CD4-positive, alpha-beta memory T cell (primary cell): Measurements from ENCODE around the gene GRAMD2A. TPM values are rescaled to one million over a fixed set of nuclear protein-coding genes. Genes with fewer than 3 reads are reported as not detected.
A peak's percentile ranks its signal among the peaks of the same experiment; 100 is the strongest.

ENCODE experiments used
- CTCF ChIA-PET: fragments of 350-600 bp; sonication (Branson Sonifier 250); formaldehyde crosslinking; loops from one replicate; lab custom pipeline; 2021; ENCODE audit warnings: inconsistent platforms; ENCODE audit not compliant: partially characterized antibody; lab: Charles Lee
- POLR2A ChIA-PET: fragments of 350-600 bp; sonication (Branson Sonifier 250); formaldehyde crosslinking; loops from one replicate; lab custom pipeline; 2021; ENCODE audit not compliant: partially characterized antibody; lab: Charles Lee
- DNase-seq, 5 donors: peaks; one replicate each; pipeline versions ENCODE4 v3.0.0 to v3.0.0-alpha.2; 2020 to 2022; ENCODE audit warnings: mixed read lengths in 1 of 5
- H3K27ac ChIP-seq: one replicate; pipeline ENCODE4 v1.7.0; 2013; ENCODE audit warnings: low read depth, low read length
- H3K27me3 ChIP-seq: 2 replicates; pipeline ENCODE4 v1.7.0; 2013; ENCODE audit warnings: mild to moderate bottlenecking, low read length, moderate library complexity; ENCODE audit not compliant: insufficient read depth
- H3K36me3 ChIP-seq: 2 replicates; pipeline ENCODE4 v1.7.0; 2013; ENCODE audit warnings: mild to moderate bottlenecking, low read length, moderate library complexity; ENCODE audit not compliant: insufficient read depth
- H3K4me1 ChIP-seq: 2 replicates; pipeline ENCODE4 v1.7.0; 2013; ENCODE audit warnings: mild to moderate bottlenecking, low read length, moderate library complexity; ENCODE audit not compliant: insufficient read depth
- H3K4me3 ChIP-seq, 2 donors: one replicate each; pipeline ENCODE4 v1.7.0; 2013; ENCODE audit warnings: low read length in 2 of 2, mild to moderate bottlenecking in 1 of 2
- H3K9me3 ChIP-seq, 2 donors: one replicate each; pipeline ENCODE4 v1.7.0; 2013; ENCODE audit warnings: low read length in 2 of 2, control low read depth in 1 of 2; ENCODE audit not compliant: control insufficient read depth in 1 of 2
- H3K27ac Mint-ChIP-seq, 7 donors: one replicate each; pipeline ENCODE4 v1.8.0; 2020 to 2021; ENCODE audit warnings: mixed read lengths in 7 of 7, mild to moderate bottlenecking in 6 of 7, inconsistent platforms in 3 of 7, moderate library complexity in 3 of 7
- H3K27me3 Mint-ChIP-seq, 2 donors: one replicate each; pipeline ENCODE4 v1.8.0; 2020 to 2021; ENCODE audit warnings: mixed read lengths in 2 of 2
- H3K36me3 Mint-ChIP-seq, 2 donors: one replicate each; pipeline ENCODE4 v1.8.0; 2020 to 2021; ENCODE audit warnings: mixed read lengths in 2 of 2, inconsistent platforms in 1 of 2, mild to moderate bottlenecking in 1 of 2
- H3K4me1 Mint-ChIP-seq, 4 donors: one replicate each; pipeline ENCODE4 v1.8.0; 2020 to 2021; ENCODE audit warnings: mixed read lengths in 4 of 4, mild to moderate bottlenecking in 1 of 4
- H3K4me3 Mint-ChIP-seq, 8 donors: one replicate each; pipeline ENCODE4 v1.8.0; 2020 to 2021; ENCODE audit warnings: mixed read lengths in 8 of 8, mild to moderate bottlenecking in 7 of 8, moderate library complexity in 6 of 8, inconsistent platforms in 3 of 8
- H3K9me3 Mint-ChIP-seq, 8 donors: one replicate each; pipeline ENCODE4 v1.8.0; 2020 to 2021; ENCODE audit warnings: mixed read lengths in 8 of 8, mild to moderate bottlenecking in 5 of 8, inconsistent platforms in 3 of 8, moderate library complexity in 1 of 8
- intact Hi-C: fragments of 100-400 bp; cut with micrococcal nuclease; formaldehyde crosslinking; loops from one replicate; pipeline ENCODE4 v1.15.1; 2023
- polyA plus RNA-seq, 2 donors: library from polyadenylated mRNA; unstranded; fragments of 300-500 nt; fragmentation: Illumina TruSeq; gene quantifications; one replicate each; pipeline ENCODE4 v1.2.3, GENCODE V29; 2021
- total RNA-seq, 2 experiments: library from RNA; stranded (reverse); gene quantifications; one replicate each; pipeline ENCODE4 v1.2.3, GENCODE V29; 2021

The GRAMD2A gene
- total and polyA plus RNA-seq, 4 experiments from 2014 or later, result not detected

- Histone ChIP-seq H3K27ac (no peak overlapping the region), H3K27me3 (no peaks in the 10 kb centered on the region), H3K4me1 (no peaks in the 10 kb centered on the region), H3K9me3 (no peaks in the 10 kb centered on the region), H3K36me3 (peaks cover 96% of the 10 kb centered on the region), H3K4me3 (no peak overlapping the region)
- intact Hi-C loops, result no loop called here
- ChIA-PET POLR2A (interaction anchor here (1.3 to 1.7 kb wide), 2 partner anchors 16 to 21 kb away, joined by 3 to 5 read pairs; no protein-coding TSS in a partner anchor), CTCF (interaction anchor here (1.5 to 1.8 kb wide), 2 partner anchors 21 kb away, joined by 7 read pairs; no protein-coding TSS in a partner anchor)
- Mint-ChIP-seq H3K4me3 (no peak overlapping the region), H3K27me3 (no peaks in the 10 kb centered on the region), H3K36me3 (peaks cover 76 to 98% of the 10 kb centered on the region in 2 donors), H3K9me3 (no peaks in the 10 kb centered on the region), H3K4me1 (peaks cover 0 to 3% (median under 1%) of the 10 kb centered on the region in 4 donors), H3K27ac (peak overlapping the region in 2 of 7 donors; percentile 47 to 78)
- DNase-seq, result no peak
Measured at GRCh38 chr15:72205896-72206676, 8.5 kb upstream of the GRAMD2A start.

- Histone ChIP-seq H3K9me3 (no peaks in the 10 kb centered on the region), H3K4me1 (no peaks in the 10 kb centered on the region), H3K27me3 (no peaks in the 10 kb centered on the region), H3K36me3 (peaks cover 97% of the 10 kb centered on the region), H3K27ac (no peak overlapping the region), H3K4me3 (no peak overlapping the region)
- Mint-ChIP-seq H3K36me3 (peaks cover 77 to 98% of the 10 kb centered on the region in 2 donors), H3K4me1 (peaks cover 0 to 5% (median 2%) of the 10 kb centered on the region in 4 donors), H3K4me3 (no peak overlapping the region), H3K27me3 (no peaks in the 10 kb centered on the region), H3K9me3 (no peaks in the 10 kb centered on the region), H3K27ac (peak overlapping the region in 5 of 7 donors; percentile 17 to 86 (median 30))
- ChIA-PET POLR2A (interaction anchor here (1.3 kb wide), 1 partner anchor 17 kb away, joined by 3 read pairs; no protein-coding TSS in a partner anchor), CTCF (interaction anchor here (1.5 kb wide), 1 partner anchor 22 kb away, joined by 7 read pairs; no protein-coding TSS in a partner anchor)
- no peak for DNase-seq
- intact Hi-C loops, result no loop called here
Measured at GRCh38 chr15:72205273-72205672, 7.7 kb upstream of the GRAMD2A start.

- ChIA-PET CTCF (interaction anchor here (5.0 kb wide), 1 partner anchor 23 kb away, joined by 53 read pairs; no protein-coding TSS in a partner anchor), POLR2A (no interaction called here)
- intact Hi-C loops, result loop anchor here (5.0 kb wide), 1 partner anchor 329 kb away; no protein-coding TSS in a partner anchor
- DNase-seq, result no peak
- H3K9me3 ChIP-seq, result no peaks in the 10 kb centered on the region
- Mint-ChIP-seq H3K27me3 (no peaks in the 10 kb centered on the region), H3K4me1 (peaks cover 0 to 7% (median 4%) of the 10 kb centered on the region in 4 donors), H3K27ac (peak overlapping the region in 1 of 7 donors; percentile 60), H3K36me3 (peaks cover 80 to 99% of the 10 kb centered on the region in 2 donors), H3K9me3 (no peaks in the 10 kb centered on the region), H3K4me3 (no peak overlapping the region)
- no peaks in the 10 kb centered on the region for H3K4me1 ChIP-seq
- H3K4me3 ChIP-seq, result no peak overlapping the region
- no peaks in the 10 kb centered on the region for H3K27me3 ChIP-seq
- no peak overlapping the region for H3K27ac ChIP-seq
- H3K36me3 ChIP-seq, result peaks cover 97% of the 10 kb centered on the region
Measured at GRCh38 chr15:72203507-72203837, 5.9 kb upstream of the GRAMD2A start.

- no peaks in the 10 kb centered on the region for H3K9me3 ChIP-seq
- intact Hi-C loops, result loop anchor here (5.0 kb wide), 1 partner anchor 329 kb away; no protein-coding TSS in a partner anchor
- ChIA-PET CTCF (interaction anchor here (5.0 kb wide), 1 partner anchor 23 kb away, joined by 53 read pairs; no protein-coding TSS in a partner anchor), POLR2A (no interaction called here)
- Mint-ChIP-seq H3K4me3 (no peak overlapping the region), H3K4me1 (peaks cover 0 to 9% (median 6%) of the 10 kb centered on the region in 4 donors), H3K9me3 (peaks cover 0 to 1% (median 0%) of the 10 kb centered on the region in 8 donors), H3K27ac (peak overlapping the region in 6 of 7 donors; percentile 60 to 89 (median 68)), H3K27me3 (no peaks in the 10 kb centered on the region), H3K36me3 (peaks cover 82 to 94% of the 10 kb centered on the region in 2 donors)
- H3K27ac ChIP-seq, result no peak overlapping the region
- no peak overlapping the region for H3K4me3 ChIP-seq
- DNase-seq, result no peak
- H3K36me3 ChIP-seq, result peaks cover 92% of the 10 kb centered on the region
- no peaks in the 10 kb centered on the region for H3K27me3 ChIP-seq
- peaks cover 2% of the 10 kb centered on the region for H3K4me1 ChIP-seq
Measured at GRCh38 chr15:72202801-72203506, 5.4 kb upstream of the GRAMD2A start.

GRCh38 chr15:72202302-72202701 lies 4.7 kb upstream of the GRAMD2A start:
- H3K27me3 ChIP-seq, result no peaks in the 10 kb centered on the region
- Mint-ChIP-seq H3K27ac (no peak overlapping the region), H3K27me3 (no peaks in the 10 kb centered on the region), H3K4me3 (no peak overlapping the region), H3K9me3 (peaks cover 0 to 3% (median 0%) of the 10 kb centered on the region in 8 donors), H3K36me3 (peaks cover 76 to 87% of the 10 kb centered on the region in 2 donors), H3K4me1 (peaks cover 0 to 11% (median 7%) of the 10 kb centered on the region in 4 donors)
- POLR2A ChIA-PET, result interaction anchor here (1.7 kb wide), 1 partner anchor 28 kb away, joined by 6 read pairs; the partner anchor contains the start of gene PKM
- H3K4me1 ChIP-seq, result peaks cover 4% of the 10 kb centered on the region
- H3K36me3 ChIP-seq, result peaks cover 85% of the 10 kb centered on the region
- no peak overlapping the region for H3K4me3 ChIP-seq
- CTCF ChIA-PET, result interaction anchor here (4.8 to 5.0 kb wide), 2 partner anchors 24 to 83 kb away, joined by 53 to 82 read pairs; no protein-coding TSS in a partner anchor
- intact Hi-C loops, result loop anchor here (5.0 kb wide), 1 partner anchor 330 kb away; no protein-coding TSS in a partner anchor
- H3K9me3 ChIP-seq, result no peaks in the 10 kb centered on the region
- DNase-seq, result no peak
- no peak overlapping the region for H3K27ac ChIP-seq

GRCh38 chr15:72201391-72201921 lies 3.9 kb upstream of the GRAMD2A start:
- Mint-ChIP-seq H3K9me3 (peaks cover 0 to 3% (median 0%) of the 10 kb centered on the region in 8 donors), H3K36me3 (peaks cover 69 to 79% of the 10 kb centered on the region in 2 donors), H3K27ac (peak overlapping the region in 3 of 7 donors; percentile 6 to 48 (median 43)), H3K4me1 (peaks cover 0 to 14% (median 9%) of the 10 kb centered on the region in 4 donors), H3K4me3 (no peak overlapping the region), H3K27me3 (peaks cover 0 to 2% of the 10 kb centered on the region in 2 donors)
- H3K27ac ChIP-seq, result no peak overlapping the region
- no peaks in the 10 kb centered on the region for H3K27me3 ChIP-seq
- no peaks in the 10 kb centered on the region for H3K9me3 ChIP-seq
- peaks cover 4% of the 10 kb centered on the region for H3K4me1 ChIP-seq
- H3K36me3 ChIP-seq, result peaks cover 77% of the 10 kb centered on the region
- no peak for DNase-seq
- POLR2A ChIA-PET, result interaction anchor here (0.9 to 1.7 kb wide), 3 partner anchors 25 to 29 kb away, joined by 3 to 6 read pairs (median 4); partner anchors contain the start of gene PKM
- H3K4me3 ChIP-seq, result no peak overlapping the region
- intact Hi-C loops, result loop anchor here (5.0 kb wide), 1 partner anchor 331 kb away; no protein-coding TSS in a partner anchor
- CTCF ChIA-PET, result interaction anchor here (0.7 to 5.0 kb wide), 9 partner anchors 10 to 129 kb away, joined by 3 to 82 read pairs (median 16); no protein-coding TSS in a partner anchor
